GM19035 (cell line): ENCODE results near the gene SLC34A2.
"Not testable (repeated sequence)": the region's sequence is repeated elsewhere in the genome, so short reads cannot be mapped to it uniquely, and the experiment has no call there.

Experiments
- ATAC-seq: cut with Tn5 transposase; IDR thresholded peaks from one replicate; pipeline ENCODE4 v1.9.1; 2021; ENCODE audit not compliant: unreplicated experiment

The SLC34A2 gene

DNA sequence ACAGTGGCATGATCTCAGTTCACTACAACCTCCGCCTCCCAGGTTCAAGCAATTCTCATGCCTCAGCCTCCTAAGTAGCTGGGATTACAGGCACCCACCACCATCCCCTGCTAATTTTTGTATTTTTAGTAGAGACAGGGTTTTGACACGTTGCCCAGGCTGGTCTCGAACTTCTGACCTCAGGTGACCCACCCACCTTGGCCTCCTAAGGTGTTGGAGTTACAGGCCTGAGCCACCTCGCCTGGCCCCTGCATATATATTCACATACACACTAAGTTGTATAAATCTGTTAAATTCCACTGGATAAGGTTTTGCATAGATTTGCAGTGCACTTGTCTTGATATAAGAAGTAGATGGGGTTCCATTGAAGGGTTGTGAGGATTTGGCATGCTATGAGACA is 5.8 kb downstream of the SLC34A2 start:
- not testable (repeated sequence) for ATAC-seq

- no peak for ATAC-seq
These were observed 6.7 kb downstream of the SLC34A2 start for GRCh38 chr4:25662306-25662705.

DNA sequence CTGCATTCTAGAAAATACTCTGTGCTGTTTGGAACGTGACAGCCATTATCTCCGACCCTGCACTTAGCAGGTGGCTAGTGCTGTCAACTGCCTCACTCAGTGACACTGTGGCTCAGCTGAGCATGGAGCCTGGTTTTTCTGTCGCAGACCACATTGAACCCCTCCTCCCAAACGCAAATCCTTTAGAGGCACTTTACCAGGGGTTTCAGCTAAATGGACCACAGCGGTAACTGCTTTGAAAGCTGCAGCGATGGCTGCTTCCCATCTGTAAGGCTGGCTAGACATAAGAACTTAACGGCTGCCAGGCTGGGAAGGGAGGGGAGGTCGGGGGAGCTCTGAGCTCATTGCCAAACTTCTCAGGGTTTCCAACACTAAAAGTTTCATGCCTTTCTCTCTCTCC is 8.1 kb downstream of the SLC34A2 start:
- ATAC-seq = no peak

- no peak for ATAC-seq
These were observed 10.5 kb downstream of the SLC34A2 start for GRCh38 chr4:25666031-25666630.

- ATAC-seq = no peak
These were observed 12.4 kb downstream of the SLC34A2 start for GRCh38 chr4:25667931-25668557.

GRCh38 chr4:25670991-25671390 is 15.3 kb downstream of the SLC34A2 start:
- no peak for ATAC-seq

- no peak for ATAC-seq
These were observed 17.1 kb downstream of the SLC34A2 start for GRCh38 chr4:25672756-25673155.

- no peak for ATAC-seq
These were observed 18.7 kb downstream of the SLC34A2 start for GRCh38 chr4:25674386-25674785.

DNA sequence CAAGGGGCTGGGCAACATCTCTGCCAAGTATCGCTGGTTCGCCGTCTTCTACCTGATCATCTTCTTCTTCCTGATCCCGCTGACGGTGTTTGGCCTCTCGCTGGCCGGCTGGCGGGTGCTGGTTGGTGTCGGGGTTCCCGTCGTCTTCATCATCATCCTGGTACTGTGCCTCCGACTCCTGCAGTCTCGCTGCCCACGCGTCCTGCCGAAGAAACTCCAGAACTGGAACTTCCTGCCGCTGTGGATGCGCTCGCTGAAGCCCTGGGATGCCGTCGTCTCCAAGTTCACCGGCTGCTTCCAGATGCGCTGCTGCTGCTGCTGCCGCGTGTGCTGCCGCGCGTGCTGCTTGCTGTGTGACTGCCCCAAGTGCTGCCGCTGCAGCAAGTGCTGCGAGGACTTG is 20.6 kb downstream of the SLC34A2 start:
- no peak for ATAC-seq

DNA sequence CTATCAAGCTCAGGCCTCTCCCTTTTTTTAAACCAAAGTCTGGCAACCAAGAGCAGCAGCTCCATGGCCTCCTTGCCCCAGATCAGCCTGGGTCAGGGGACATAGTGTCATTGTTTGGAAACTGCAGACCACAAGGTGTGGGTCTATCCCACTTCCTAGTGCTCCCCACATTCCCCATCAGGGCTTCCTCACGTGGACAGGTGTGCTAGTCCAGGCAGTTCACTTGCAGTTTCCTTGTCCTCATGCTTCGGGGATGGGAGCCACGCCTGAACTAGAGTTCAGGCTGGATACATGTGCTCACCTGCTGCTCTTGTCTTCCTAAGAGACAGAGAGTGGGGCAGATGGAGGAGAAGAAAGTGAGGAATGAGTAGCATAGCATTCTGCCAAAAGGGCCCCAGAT is 21.5 kb downstream of the SLC34A2 start:
- ATAC-seq = no peak

DNA sequence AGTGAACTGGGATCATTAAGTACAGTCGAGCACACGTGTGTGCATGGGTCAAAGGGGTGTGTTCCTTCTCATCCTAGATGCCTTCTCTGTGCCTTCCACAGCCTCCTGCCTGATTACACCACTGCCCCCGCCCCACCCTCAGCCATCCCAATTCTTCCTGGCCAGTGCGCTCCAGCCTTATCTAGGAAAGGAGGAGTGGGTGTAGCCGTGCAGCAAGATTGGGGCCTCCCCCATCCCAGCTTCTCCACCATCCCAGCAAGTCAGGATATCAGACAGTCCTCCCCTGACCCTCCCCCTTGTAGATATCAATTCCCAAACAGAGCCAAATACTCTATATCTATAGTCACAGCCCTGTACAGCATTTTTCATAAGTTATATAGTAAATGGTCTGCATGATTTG is 22.3 kb downstream of the SLC34A2 start:
- ATAC-seq = no peak

DNA sequence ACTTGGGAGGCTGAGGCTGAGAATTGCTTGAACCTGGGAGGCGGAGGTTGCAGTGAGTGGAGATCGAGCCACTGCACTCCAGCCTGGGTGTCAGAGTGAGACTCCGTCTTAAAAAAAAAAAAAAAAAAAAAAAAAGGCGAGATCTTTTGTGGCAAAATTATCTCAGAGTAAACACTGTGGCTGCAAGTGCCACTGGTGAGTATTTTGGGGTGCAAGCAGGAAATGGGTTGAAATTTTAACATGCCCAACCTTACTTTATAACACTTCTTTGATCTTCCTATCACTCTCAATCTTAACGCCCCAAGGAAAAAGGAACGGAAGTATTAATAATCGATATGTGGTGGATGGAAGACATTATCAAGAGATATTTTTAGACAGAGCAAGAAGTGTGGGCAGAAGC is 32.1 kb downstream of the SLC34A2 start:
- ATAC-seq = no peak

DNA sequence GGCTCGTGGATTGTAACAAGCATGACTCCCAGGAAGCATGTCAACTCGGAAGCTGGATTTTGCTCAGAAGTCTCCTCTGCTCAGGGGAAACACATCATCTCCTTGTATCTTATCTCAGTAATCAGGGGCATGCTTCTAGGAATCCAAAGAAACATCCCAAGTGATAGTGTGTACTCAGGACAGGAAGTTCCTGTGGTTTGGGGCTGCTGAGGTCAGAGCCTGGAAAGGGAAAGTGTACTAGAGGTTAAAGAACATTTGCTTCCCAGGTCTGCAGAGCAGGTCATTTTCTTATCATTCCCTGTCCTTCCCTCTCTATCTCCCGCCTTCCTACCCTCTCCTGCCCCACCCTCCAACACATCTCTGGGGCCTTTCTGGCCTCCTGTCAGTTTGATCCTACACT is 38.8 kb downstream of the SLC34A2 start:
- ATAC-seq = no peak

- no peak for ATAC-seq
These were observed 40.8 kb downstream of the SLC34A2 start for GRCh38 chr4:25696409-25696808.

GRCh38 chr4:25697516-25697915 is 41.9 kb downstream of the SLC34A2 start:
- no peak for ATAC-seq

GRCh38 chr4:25700661-25701060 is 45.0 kb downstream of the SLC34A2 start:
- ATAC-seq = no peak

DNA sequence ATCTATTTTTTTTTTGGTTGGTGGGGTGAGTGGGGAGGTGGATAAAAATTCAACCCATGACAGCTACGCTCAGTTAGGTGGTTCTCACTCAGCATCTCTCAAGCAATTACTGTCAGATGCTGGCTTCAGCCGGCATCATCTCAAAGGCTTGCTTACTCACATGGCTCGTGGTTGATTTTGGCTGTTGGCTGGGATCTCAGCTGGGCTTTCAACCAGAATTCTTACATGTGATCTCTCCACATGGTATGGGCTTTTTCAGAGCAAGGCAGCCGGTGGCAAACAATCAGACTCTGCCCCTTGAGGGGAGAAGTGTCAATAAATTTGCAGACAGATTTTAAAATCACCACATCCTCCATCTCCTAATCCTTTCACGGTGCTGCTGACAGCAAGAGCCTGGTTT is 47.2 kb downstream of the SLC34A2 start:
- ATAC-seq = no peak

- ATAC-seq = no peak
These were observed 48.2 kb downstream of the SLC34A2 start for GRCh38 chr4:25703731-25704388.

GRCh38 chr4:25704516-25704915 is 48.9 kb downstream of the SLC34A2 start:
- no peak for ATAC-seq

GRCh38 chr4:25710637-25711036 is 55.0 kb downstream of the SLC34A2 start:
- ATAC-seq = no peak

DNA sequence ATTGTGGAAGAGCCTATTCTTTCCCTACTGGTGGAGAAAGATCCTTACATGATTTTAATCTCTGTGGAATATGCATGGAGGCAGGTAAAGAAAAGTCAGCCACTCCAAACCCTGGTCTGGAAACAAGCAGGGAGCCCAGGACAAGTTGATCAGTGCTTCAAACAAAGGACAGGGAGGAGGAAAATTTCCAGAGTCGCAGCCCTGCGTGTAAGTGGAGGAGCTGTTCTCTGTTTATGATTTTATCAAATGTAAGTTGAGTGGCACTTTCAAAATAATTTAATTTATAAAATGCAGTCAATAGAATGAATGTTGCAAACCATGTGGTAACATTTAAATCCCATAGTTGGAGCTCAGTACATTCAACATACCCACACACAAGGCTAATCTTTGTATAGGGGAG is 57.0 kb downstream of the SLC34A2 start:
- ATAC-seq = no peak

DNA sequence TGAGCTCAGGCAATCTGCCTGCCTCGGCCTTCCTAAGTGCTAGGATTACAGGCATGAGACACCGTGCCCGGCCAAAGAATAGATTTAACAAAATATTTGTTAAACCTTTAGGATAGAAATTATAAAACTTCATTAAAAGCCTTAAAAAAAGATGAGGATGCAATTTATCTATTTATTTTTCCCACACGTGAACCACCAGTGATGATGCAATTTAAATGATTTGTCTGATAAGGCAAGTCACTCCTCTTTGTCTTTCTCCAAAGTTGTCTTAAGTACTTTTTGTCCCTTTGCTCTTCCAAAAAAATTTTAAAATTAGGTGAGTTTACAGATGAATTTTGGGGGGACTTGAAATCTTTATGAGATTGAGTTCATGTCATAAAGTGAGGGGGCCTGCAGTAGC is 58.2 kb downstream of the SLC34A2 start:
- ATAC-seq = no peak

DNA sequence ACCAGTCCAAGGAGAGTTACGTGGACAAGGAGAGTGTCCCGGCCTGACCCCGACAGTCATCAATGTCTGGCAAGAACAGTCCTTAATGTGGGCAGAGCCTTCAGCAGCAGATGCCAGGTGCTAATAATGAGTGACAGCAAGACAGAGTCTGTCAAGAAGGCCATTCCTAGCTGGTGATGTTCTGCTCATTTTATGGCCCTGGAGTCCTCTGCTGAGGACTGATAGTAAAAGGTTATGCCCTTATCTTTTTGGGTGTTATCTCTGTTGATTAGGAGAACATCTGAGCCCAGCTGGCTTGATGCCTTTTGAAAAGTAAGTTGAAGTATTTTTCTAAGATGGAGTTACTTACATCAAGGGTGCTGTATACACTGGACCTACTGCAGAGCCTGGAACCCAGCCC is 67.3 kb downstream of the SLC34A2 start:
- no peak for ATAC-seq
